GDM1 (cell line): Measurements from ENCODE around the gene RANBP10.
A peak's percentile ranks its signal among the peaks of the same experiment; 100 is the strongest.

Source experiments
- DNase-seq: peaks from one replicate; lab custom pipeline; 2025; lab: John Stamatoyannopoulos, UW

Gene RANBP10

GRCh38 chr16:67741118-67741517 lies 65.2 kb downstream of the RANBP10 start:
- DNase-seq = no peak

GRCh38 chr16:67740391-67740790 lies 66.0 kb downstream of the RANBP10 start:
- DNase-seq = no peak

GRCh38 chr16:67736858-67737257 lies 69.5 kb downstream of the RANBP10 start:
- no peak for DNase-seq

GRCh38 chr16:67734731-67735201 lies 71.6 kb downstream of the RANBP10 start:
- no peak for DNase-seq

- no peak for DNase-seq
Observed at GRCh38 chr16:67733734-67734470, 72.5 kb downstream of the RANBP10 start.

- DNase-seq = no peak
Observed at GRCh38 chr16:67731753-67732095, 74.6 kb downstream of the RANBP10 start.

GRCh38 chr16:67731071-67731752 lies 75.1 kb downstream of the RANBP10 start:
- DNase-seq = no peak

- no peak for DNase-seq
Observed at GRCh38 chr16:67730326-67730725, 76.0 kb downstream of the RANBP10 start.

- DNase-seq = no peak
Observed at GRCh38 chr16:67729636-67730248, 76.6 kb downstream of the RANBP10 start.

- DNase-seq = no peak
Observed at GRCh38 chr16:67727521-67728485, 78.6 kb downstream of the RANBP10 start.

- DNase-seq = no peak
Observed at GRCh38 chr16:67726106-67727034, 80.0 kb downstream of the RANBP10 start.

- no peak for DNase-seq
Observed at GRCh38 chr16:67723911-67724305, 82.5 kb downstream of the RANBP10 start.

GRCh38 chr16:67723151-67723910 lies 83.0 kb downstream of the RANBP10 start:
- no peak for DNase-seq

- no peak for DNase-seq
Observed at GRCh38 chr16:67720236-67720635, 86.1 kb downstream of the RANBP10 start.

GRCh38 chr16:67719778-67720144 lies 86.6 kb downstream of the RANBP10 start:
- no peak for DNase-seq

- peak; percentile 72 for DNase-seq
Observed at GRCh38 chr16:67719048-67719777, 87.1 kb downstream of the RANBP10 start, which contains the start of gene GFOD2. GFOD2 (minus strand) TSS chr16:67719316; CDS start chr16:67685715, 33,601 bp downstream.

GRCh38 chr16:67718668-67719047 lies 87.7 kb downstream of the RANBP10 start:
- DNase-seq = no peak

GRCh38 chr16:67716097-67716496 lies 90.3 kb downstream of the RANBP10 start:
- DNase-seq = no peak

GRCh38 chr16:67714522-67714921 lies 91.8 kb downstream of the RANBP10 start:
- no peak for DNase-seq
